Globus pallidus (tissue), 1 donor: ENCODE results near the gene CCNF.
A peak's percentile ranks its signal among the peaks of the same experiment; 100 is the strongest.
"Not testable (repeated sequence)": the region's sequence is repeated elsewhere in the genome, so short reads cannot be mapped to it uniquely, and the experiment has no call there.

Experiments used
- DNase-seq: peaks from one replicate; pipeline ENCODE4 v3.0.0-alpha.2; 2015; ENCODE audit warnings: low spot score

CCNF gene

GRCh38 chr16:2471653-2472487, 42.6 kb downstream of the CCNF start:
- DNase-seq: no peak

- no peak for DNase-seq
These were observed 43.2 kb downstream of the CCNF start for GRCh38 chr16:2472488-2472864.

- DNase-seq: no peak
These were observed 43.7 kb downstream of the CCNF start for GRCh38 chr16:2472885-2473445.

GRCh38 chr16:2473446-2473926, 44.2 kb downstream of the CCNF start:
- DNase-seq: no peak

- no peak for DNase-seq
These were observed 45.0 kb downstream of the CCNF start for GRCh38 chr16:2473999-2474876.

GRCh38 chr16:2474877-2475412, 45.7 kb downstream of the CCNF start, which contains the start of gene TBC1D24:
Gene TBC1D24 (plus strand): TSS chr16:2475127. CDS start chr16:2496149, 21,022 bp downstream.
- DNase-seq: peak; percentile 87

- no peak for DNase-seq
These were observed 46.4 kb downstream of the CCNF start for GRCh38 chr16:2475413-2476344.

GRCh38 chr16:2476345-2476720, 47.1 kb downstream of the CCNF start:
- DNase-seq: no peak

- no peak for DNase-seq
These were observed 47.5 kb downstream of the CCNF start for GRCh38 chr16:2476741-2477140.

GRCh38 chr16:2477327-2477726, 48.1 kb downstream of the CCNF start:
- no peak for DNase-seq

- no peak for DNase-seq
These were observed 49.0 kb downstream of the CCNF start for GRCh38 chr16:2478279-2478678.

- DNase-seq: not testable (repeated sequence)
These were observed 50.7 kb downstream of the CCNF start for GRCh38 chr16:2479996-2480395.

GRCh38 chr16:2480948-2481347, 51.7 kb downstream of the CCNF start:
- DNase-seq: no peak

- no peak for DNase-seq
These were observed 52.4 kb downstream of the CCNF start for GRCh38 chr16:2481676-2482075.

- DNase-seq: no peak
These were observed 53.0 kb downstream of the CCNF start for GRCh38 chr16:2482249-2482648.

- DNase-seq: peak; percentile 72
These were observed 53.7 kb downstream of the CCNF start for GRCh38 chr16:2482708-2483534.

GRCh38 chr16:2483939-2484897, 55.0 kb downstream of the CCNF start:
- no peak for DNase-seq

GRCh38 chr16:2484898-2485508, 55.8 kb downstream of the CCNF start:
- no peak for DNase-seq
